ENCODE results near the gene NCAPG. TPM values are rescaled to one million over a fixed set of nuclear protein-coding genes. Genes with fewer than 3 reads are reported as not detected.

Gene NCAPG, protein sequence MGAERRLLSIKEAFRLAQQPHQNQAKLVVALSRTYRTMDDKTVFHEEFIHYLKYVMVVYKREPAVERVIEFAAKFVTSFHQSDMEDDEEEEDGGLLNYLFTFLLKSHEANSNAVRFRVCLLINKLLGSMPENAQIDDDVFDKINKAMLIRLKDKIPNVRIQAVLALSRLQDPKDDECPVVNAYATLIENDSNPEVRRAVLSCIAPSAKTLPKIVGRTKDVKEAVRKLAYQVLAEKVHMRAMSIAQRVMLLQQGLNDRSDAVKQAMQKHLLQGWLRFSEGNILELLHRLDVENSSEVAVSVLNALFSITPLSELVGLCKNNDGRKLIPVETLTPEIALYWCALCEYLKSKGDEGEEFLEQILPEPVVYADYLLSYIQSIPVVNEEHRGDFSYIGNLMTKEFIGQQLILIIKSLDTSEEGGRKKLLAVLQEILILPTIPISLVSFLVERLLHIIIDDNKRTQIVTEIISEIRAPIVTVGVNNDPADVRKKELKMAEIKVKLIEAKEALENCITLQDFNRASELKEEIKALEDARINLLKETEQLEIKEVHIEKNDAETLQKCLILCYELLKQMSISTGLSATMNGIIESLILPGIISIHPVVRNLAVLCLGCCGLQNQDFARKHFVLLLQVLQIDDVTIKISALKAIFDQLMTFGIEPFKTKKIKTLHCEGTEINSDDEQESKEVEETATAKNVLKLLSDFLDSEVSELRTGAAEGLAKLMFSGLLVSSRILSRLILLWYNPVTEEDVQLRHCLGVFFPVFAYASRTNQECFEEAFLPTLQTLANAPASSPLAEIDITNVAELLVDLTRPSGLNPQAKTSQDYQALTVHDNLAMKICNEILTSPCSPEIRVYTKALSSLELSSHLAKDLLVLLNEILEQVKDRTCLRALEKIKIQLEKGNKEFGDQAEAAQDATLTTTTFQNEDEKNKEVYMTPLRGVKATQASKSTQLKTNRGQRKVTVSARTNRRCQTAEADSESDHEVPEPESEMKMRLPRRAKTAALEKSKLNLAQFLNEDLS
- total RNA-seq (2022; extraction: Qiagen RNA extraction; ENCODE audit: low read depth): 26.5 to 30.1 TPM (median 27.9 TPM) in 5 replicates

DNA sequence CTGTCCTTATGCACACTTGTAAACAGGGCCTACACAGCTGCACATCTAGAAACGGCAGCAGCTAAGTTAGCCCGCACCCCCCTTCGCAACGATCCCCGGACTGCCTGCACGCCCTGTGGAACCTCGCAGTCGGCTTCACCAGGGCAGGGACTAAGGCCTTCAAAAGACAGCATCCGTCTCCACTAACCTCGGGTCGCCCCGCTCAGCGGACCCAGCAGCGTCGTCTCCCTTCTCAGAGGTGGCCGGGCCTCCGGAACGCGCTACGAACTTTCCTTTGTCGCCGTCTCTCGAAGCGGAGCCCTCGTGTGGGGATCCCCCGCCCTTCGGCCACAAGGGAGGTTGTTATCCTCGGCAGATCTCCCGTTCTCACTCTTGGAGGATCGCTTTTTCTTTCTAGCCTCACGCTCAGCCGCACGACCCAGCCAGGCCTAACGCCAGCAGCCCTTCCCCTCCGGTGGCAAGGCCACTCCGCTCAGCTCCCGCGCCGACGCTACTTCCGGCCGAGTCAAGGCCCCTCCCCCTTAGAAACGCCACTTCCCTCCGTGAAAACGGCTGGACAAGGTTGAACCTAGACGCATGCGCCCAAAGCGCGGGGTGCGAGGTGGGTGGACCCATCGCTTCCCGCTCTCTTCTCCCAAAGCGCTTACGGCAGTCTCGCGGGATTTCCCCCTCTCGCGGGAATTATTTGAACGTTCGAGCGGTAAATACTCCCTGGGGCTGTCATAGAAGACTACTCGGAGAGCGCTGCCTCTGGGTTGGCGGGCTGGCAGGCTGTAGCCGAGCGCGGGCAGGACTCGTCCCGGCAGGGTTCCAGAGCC lies at the start of gene NCAPG, which contains the start of gene DCAF16:
Gene NCAPG, plus strand, starts transcription at position 720 of the 818 bp plus-strand sequence. CDS start 99 bp downstream, outside the sequence.
Gene DCAF16, minus strand, starts transcription at position 498 of the 818 bp plus-strand sequence. CDS start 6,616 bp downstream, outside the sequence.

DNA sequence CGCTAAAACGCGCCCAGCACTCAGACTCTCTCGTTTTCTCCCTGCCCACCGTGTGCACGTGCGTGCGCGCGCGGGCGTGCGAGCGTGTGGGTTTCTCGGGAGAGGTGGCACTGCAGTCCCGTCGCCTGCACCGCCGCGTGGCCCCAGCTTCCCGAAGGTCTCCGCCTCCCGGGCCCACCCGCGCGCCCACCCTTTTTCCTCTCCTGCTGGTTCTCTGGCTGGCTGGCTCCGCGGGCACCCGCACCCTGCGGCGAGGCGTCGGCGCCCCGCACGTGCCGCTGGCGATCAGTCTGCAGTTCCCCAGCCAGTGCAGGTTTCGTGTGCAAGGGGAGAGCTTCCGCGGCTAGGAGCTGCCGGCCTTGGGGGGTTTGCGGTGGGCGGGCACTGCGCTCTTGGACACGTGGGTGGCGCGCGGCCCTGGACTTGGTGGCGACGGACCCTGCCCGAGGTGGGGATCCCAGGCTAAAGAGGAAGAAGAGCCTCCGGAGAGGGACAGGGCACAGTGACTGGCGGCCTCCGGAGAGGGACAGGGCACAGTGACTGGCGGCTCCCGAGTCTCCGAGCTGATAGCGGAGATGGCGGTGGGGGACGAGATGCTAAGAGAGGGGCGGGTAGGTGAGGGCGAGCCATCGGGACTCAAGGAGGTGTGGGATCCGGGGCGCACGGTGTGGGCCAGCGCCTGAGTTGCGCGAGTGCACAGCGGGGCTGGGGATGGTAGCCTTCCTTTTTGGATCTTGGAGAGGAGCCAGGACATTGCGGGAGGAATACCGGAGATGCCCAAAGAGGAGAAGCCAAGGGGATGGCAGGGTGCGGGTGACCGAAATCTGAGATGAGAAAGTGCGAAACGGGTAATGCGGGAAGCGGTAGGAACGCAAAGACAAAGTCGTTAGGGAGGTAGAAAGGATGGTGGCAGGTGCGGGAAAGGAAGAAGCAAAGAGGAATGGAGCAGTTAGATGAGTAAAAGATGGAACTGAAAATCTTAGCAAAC lies 29.2 kb upstream of the NCAPG start, which contains the start of gene FAM184B:
Gene FAM184B, minus strand, starts transcription at position 322 of the 988 bp plus-strand sequence. CDS start 322 bp downstream, outside the sequence.

Other genes starting within 250 kb of the NCAPG start
- gene LAP3, start 233.8 kb upstream of the NCAPG start, total RNA-seq (2022; extraction: Qiagen RNA extraction; ENCODE audit: low read depth): 32.5 to 46.3 TPM (median 35.5 TPM) in 5 replicates
- gene MED28, start 196.3 kb upstream of the NCAPG start, total RNA-seq (2022; extraction: Qiagen RNA extraction; ENCODE audit: low read depth): 29.3 to 41.0 TPM (median 31.4 TPM) in 5 replicates
- gene FAM184B, start 29.4 kb upstream of the NCAPG start, total RNA-seq (2022; extraction: Qiagen RNA extraction; ENCODE audit: low read depth): 0.02 to 0.06 TPM (median 0.03 TPM) in 4 of 5 replicates, not detected in the other
- gene DCAF16, start 222 bp upstream of the NCAPG start, total RNA-seq (2022; extraction: Qiagen RNA extraction; ENCODE audit: low read depth): 4.4 to 8.7 TPM (median 7.4 TPM) in 5 replicates
- 3.4 to 6.5 TPM (median 4.9 TPM) in 5 replicates for gene LCORL, start 210.8 kb downstream of the NCAPG start, total RNA-seq (2022; extraction: Qiagen RNA extraction; ENCODE audit: low read depth)

Data from A549 treated with CpdA at 1 μM for 4 hours (cell line).